IMR-90 (cell line): ENCODE results near the gene INO80D. TPM values are rescaled to one million over a fixed set of nuclear protein-coding genes. Genes with fewer than 3 reads are reported as not detected.

Experiments
- ATAC-seq: fragments of 200-7000 bp; cut with Tn5 transposase; 2 replicates; pipeline ENCODE4 v1.9.1; 2020; ENCODE audit warnings: low read depth, mild to moderate bottlenecking, moderate library complexity
- BruUV-seq: library from RNA; stranded (reverse); fragments of 400-500 nt; replicated peaks from 2 replicates; lab custom pipeline; 2021; lab: Mats Ljungman, UMichigan
- CTCF ChIA-PET: fragments of 300-600 bp; formaldehyde crosslinking; extraction: SDS; loops from one replicate; lab custom pipeline; 2021; ENCODE audit warnings: antibody characterized with exemption; lab: Yijun Ruan, JAX
- POLR2A ChIA-PET: fragments of 300-600 bp; sonication (Branson Sonifier 250); formaldehyde crosslinking; loops from one replicate; lab custom pipeline; 2022; ENCODE audit warnings: antibody characterized with exemption; ENCODE audit not compliant: unreplicated experiment; lab: Charles Lee
- DNase-seq: peaks from one replicate; pipeline ENCODE4 v3.0.0; 2013
- H2AFZ ChIP-seq: replicated peaks from 2 replicates; pipeline ENCODE3; 2013; ENCODE audit warnings: low read length, mild to moderate bottlenecking; ENCODE audit not compliant: poor library complexity
- H2AK5ac ChIP-seq: 2 replicates; pipeline ENCODE4 v1.6.1; 2013; ENCODE audit warnings: low read depth, low read length, inconsistent platforms
- H2AK9ac ChIP-seq: replicated peaks from 2 replicates; pipeline ENCODE3; 2013; ENCODE audit warnings: mild to moderate bottlenecking, low read depth, low read length, moderate library complexity; ENCODE audit not compliant: poor library complexity
- H2BK120ac ChIP-seq: 2 replicates; pipeline ENCODE4 v1.6.1; 2013; ENCODE audit warnings: low read depth, low read length, inconsistent platforms
- H2BK15ac ChIP-seq: 3 replicates; pipeline ENCODE4 v1.6.1; 2013; ENCODE audit warnings: low read depth, low read length, inconsistent platforms
- H2BK20ac ChIP-seq: 2 replicates; pipeline ENCODE4 v1.6.1; 2013; ENCODE audit warnings: low read depth, mild to moderate bottlenecking, inconsistent platforms, low read length, moderate library complexity
- H2BK5ac ChIP-seq: 2 replicates; pipeline ENCODE4 v1.6.1; 2013; ENCODE audit warnings: mild to moderate bottlenecking, low read depth, low read length, inconsistent platforms; ENCODE audit not compliant: poor library complexity, severe bottlenecking
- H3K14ac ChIP-seq: replicated peaks from 2 replicates; pipeline ENCODE4 v1.6.1; 2013; ENCODE audit warnings: low read depth, low read length, inconsistent platforms
- H3K18ac ChIP-seq: 2 replicates; pipeline ENCODE4 v1.6.1; 2013; ENCODE audit warnings: low read depth, low read length, control low read depth
- H3K23ac ChIP-seq: 2 replicates; pipeline ENCODE4 v1.6.1; 2013; ENCODE audit warnings: low read depth, low read length, inconsistent platforms
- H3K27ac ChIP-seq: 2 replicates; pipeline ENCODE4 v1.5.1; 2013; ENCODE audit warnings: mild to moderate bottlenecking, control low read depth, low read length; ENCODE audit not compliant: insufficient read depth
- H3K27me3 ChIP-seq: 2 replicates; pipeline ENCODE4 v1.6.1; 2013; ENCODE audit warnings: low read length; ENCODE audit not compliant: control insufficient read depth, insufficient read depth
- H3K36me3 ChIP-seq: 2 replicates; pipeline ENCODE4 v1.6.1; 2013; ENCODE audit warnings: low read length, mixed read lengths; ENCODE audit not compliant: control insufficient read depth, insufficient read depth
- H3K4ac ChIP-seq: 2 replicates; pipeline ENCODE4 v1.6.1; 2013; ENCODE audit warnings: low read depth, low read length, inconsistent platforms
- H3K4me1 ChIP-seq: 2 replicates; pipeline ENCODE4 v1.6.1; 2013; ENCODE audit warnings: low read length, mixed read lengths; ENCODE audit not compliant: control insufficient read depth, insufficient read depth
- H3K4me2 ChIP-seq: 2 replicates; pipeline ENCODE4 v1.6.1; 2013; ENCODE audit warnings: low read depth, mild to moderate bottlenecking, control low read depth, low read length, moderate library complexity
- H3K4me3 ChIP-seq: 2 replicates; pipeline ENCODE4 v1.5.1; 2013; ENCODE audit warnings: low read depth, mild to moderate bottlenecking, control low read depth, low read length, moderate library complexity; ENCODE audit not compliant: insufficient read depth
- H3K56ac ChIP-seq: 2 replicates; pipeline ENCODE4 v1.6.1; 2013; ENCODE audit warnings: low read length, inconsistent platforms; ENCODE audit not compliant: insufficient read depth; ENCODE audit errors: extremely low read depth
- H3K79me1 ChIP-seq, 2 experiments: 2 replicates each; pipeline ENCODE4 v1.6.1; 2013; ENCODE audit warnings: low read length in 2 of 2, inconsistent platforms in 1 of 2, low read depth in 1 of 2
- H3K9ac ChIP-seq: 2 replicates; pipeline ENCODE4 v1.6.1; 2013; ENCODE audit warnings: low read depth, low read length, control low read depth
- H3K9me1 ChIP-seq: 2 replicates; pipeline ENCODE4 v1.6.1; 2013; ENCODE audit warnings: low read length, inconsistent platforms; ENCODE audit not compliant: insufficient read depth
- H3K9me3 ChIP-seq: 2 replicates; pipeline ENCODE4 v1.6.1; 2013; ENCODE audit warnings: low read length; ENCODE audit not compliant: control insufficient read depth, insufficient read depth
- H4K20me1 ChIP-seq: 2 replicates; pipeline ENCODE4 v1.6.1; 2013; ENCODE audit warnings: low read length, inconsistent platforms; ENCODE audit not compliant: insufficient read depth
- H4K5ac ChIP-seq: 2 replicates; pipeline ENCODE4 v1.6.1; 2013; ENCODE audit warnings: mild to moderate bottlenecking, low read depth, low read length, control low read depth
- H4K8ac ChIP-seq, 2 experiments: 2 replicates each; pipeline ENCODE4 v1.6.1; 2013; ENCODE audit warnings: low read depth in 2 of 2, low read length in 2 of 2, control low read depth in 1 of 2, inconsistent platforms in 1 of 2
- H4K91ac ChIP-seq: 2 replicates; pipeline ENCODE4 v1.6.1; 2013; ENCODE audit warnings: low read depth, low read length, inconsistent platforms; ENCODE audit not compliant: insufficient read depth
- BHLHE40 ChIP-seq: fragments of 150-350 bp; IDR thresholded peaks from 2 replicates; pipeline ENCODE4 v1.6.1; 2016; ENCODE audit warnings: mild to moderate bottlenecking, low read depth, low read length
- CEBPB ChIP-seq: IDR thresholded peaks from 2 replicates; pipeline ENCODE4 v1.6.1; 2012; ENCODE audit warnings: low read depth, low read length, improper control_type of control experiment
- CHD1 ChIP-seq: IDR thresholded peaks from 2 replicates; pipeline ENCODE4 v1.6.1; 2012; ENCODE audit warnings: low read depth, low read length, improper control_type of control experiment
- CTCF ChIP-seq: conservative IDR thresholded peaks from 2 replicates; pipeline ENCODE4 v1.5.1; 2012; ENCODE audit warnings: mild to moderate bottlenecking, low read depth, low read length, improper control_type of control experiment
- ELK1 ChIP-seq: fragments of 150-350 bp; IDR thresholded peaks from 2 replicates; pipeline ENCODE4 v1.6.1; 2016; ENCODE audit warnings: low read depth, mild to moderate bottlenecking, low read length, moderate library complexity, borderline replicate concordance
- FOS ChIP-seq: fragments of 150-350 bp; IDR thresholded peaks from 2 replicates; pipeline ENCODE4 v1.6.1; 2016; ENCODE audit warnings: low read depth, low read length
- MAFK ChIP-seq: IDR thresholded peaks from 2 replicates; pipeline ENCODE4 v1.6.1; 2012; ENCODE audit warnings: low read depth, low read length, improper control_type of control experiment
- MAZ ChIP-seq: IDR thresholded peaks from 2 replicates; pipeline ENCODE4 v1.6.1; 2012; ENCODE audit warnings: low read depth, mild to moderate bottlenecking, low read length, improper control_type of control experiment, moderate library complexity, borderline replicate concordance
- NFE2L2 ChIP-seq: fragments of 150-350 bp; IDR thresholded peaks from 2 replicates; pipeline ENCODE4 v1.6.1; 2016; ENCODE audit warnings: low read depth, mild to moderate bottlenecking, low read length
- POLR2A ChIP-seq: IDR thresholded peaks from 2 replicates; pipeline ENCODE4 v1.6.1; 2012; ENCODE audit warnings: mild to moderate bottlenecking, low read depth, low read length
- RAD21 ChIP-seq: IDR thresholded peaks from 2 replicates; pipeline ENCODE4 v1.6.1; 2012; ENCODE audit warnings: low read length, improper control_type of control experiment
- RCOR1 ChIP-seq: IDR thresholded peaks from 2 replicates; pipeline ENCODE4 v1.6.1; 2012; ENCODE audit warnings: mild to moderate bottlenecking, low read length, improper control_type of control experiment; ENCODE audit not compliant: insufficient replicate concordance
- RFX5 ChIP-seq: IDR thresholded peaks from 2 replicates; pipeline ENCODE4 v1.8.0; 2012; ENCODE audit warnings: low read depth, mild to moderate bottlenecking, low read length, moderate library complexity
- SMC3 ChIP-seq: fragments of 150-350 bp; IDR thresholded peaks from 2 replicates; pipeline ENCODE4 v1.6.1; 2016; ENCODE audit warnings: low read depth, mild to moderate bottlenecking, antibody characterized with exemption, low read length, moderate library complexity
- USF2 ChIP-seq: fragments of 150-350 bp; IDR thresholded peaks from 2 replicates; pipeline ENCODE4 v1.6.1; 2017; ENCODE audit warnings: mild to moderate bottlenecking, antibody characterized with exemption, low read length, low read depth
- WGBS, 2 experiments: methylation state at CpG; one replicate each; pipeline versions ENCODE4 v1.1.5 to v1.1.7; 2013; ENCODE audit warnings: missing lambda C conversion rate in 2 of 2; ENCODE audit not compliant: insufficient read length in 1 of 2; ENCODE audit errors: extremely low coverage in 2 of 2; 5-methylcytosine and 5-hydroxymethylcytosine counted together
- dilution Hi-C: fragments of 300-500 bp; cut with HindIII; formaldehyde crosslinking; loops from one replicate; pipeline ENCODE4 v1.14.3; 2018; ENCODE audit warnings: low sequenced_read_pairs; ENCODE audit not compliant: unreplicated experiment
- in situ Hi-C: fragments of 300-500 bp; cut with MboI; formaldehyde crosslinking; loops from 3 replicates; pipeline ENCODE4 v1.14.3; 2019; ENCODE audit warnings: low sequenced_read_pairs, inconsistent platforms, mixed read lengths
- intact Hi-C: fragments of 100-400 bp; cut with micrococcal nuclease; formaldehyde crosslinking; loops from 2 replicates; pipeline ENCODE4 v1.10.0; 2022
- polyA plus RNA-seq, 3 experiments: library from polyadenylated mRNA; depleted of rRNA; stranded (reverse); fragments of >200 nt; gene quantifications; 2 replicates each; pipeline ENCODE4 v1.2.3, GENCODE V29; 2012; ENCODE audit warnings: low replicate concordance in 1 of 3
- total RNA-seq: library from RNA; depleted of rRNA; stranded (reverse); fragments of >200 nt; gene quantifications from 2 replicates; pipeline ENCODE4 v1.2.3, GENCODE V29; 2012

Gene INO80D
- total and polyA plus RNA-seq, 2 of the 4 experiments (the other 2 are of a cell fraction): 0.79 to 4.5 TPM

GRCh38 chr2:206095536-206096332 lies 9.8 kb upstream of the INO80D start:
- WGBS, 2 experiments: no CpG with 5 or more reads among the region's 3 CpGs
- intact Hi-C loops: loop anchor here (1.0 kb wide), 1 partner anchor 28 kb away; no protein-coding TSS in a partner anchor
- H3K9ac ChIP-seq: no peak overlapping the region
- no peaks in the 10 kb centered on the region for H3K4me1 ChIP-seq
- no peak overlapping the region for H2AFZ ChIP-seq
- no peaks in the 10 kb centered on the region for H3K9me3 ChIP-seq
- no peak overlapping the region for H2AK9ac ChIP-seq
- no peak overlapping the region for H3K4me3 ChIP-seq
- no peaks in the 10 kb centered on the region for H3K27me3 ChIP-seq
- no peak overlapping the region for H3K56ac ChIP-seq
- no peak overlapping the region for H3K18ac ChIP-seq
- peak; percentile 32 for DNase-seq
- no peaks in the 10 kb centered on the region; the same call in 1 of the 2 replicates for H3K36me3 ChIP-seq
- H4K91ac ChIP-seq: no peak overlapping the region
- ATAC-seq: peak; percentile 84; the same call in 1 of the 2 replicates
- no peak overlapping the region for H3K14ac ChIP-seq
- BruUV-seq: no TSS peak
- in situ Hi-C loops: no loop called here
- no peak overlapping the region for H4K5ac ChIP-seq
- no peak overlapping the region for H2BK5ac ChIP-seq
- ChIA-PET CTCF (interaction anchor here (0.7 kb wide), 2 partner anchors 161 to 1181 kb away, joined by 3 read pairs; no protein-coding TSS in a partner anchor), POLR2A (no interaction called here)
- H4K20me1 ChIP-seq: no peaks in the 10 kb centered on the region
- H3K4ac ChIP-seq: no peak overlapping the region
- no peak overlapping the region for H3K23ac ChIP-seq
- H3K4me2 ChIP-seq: no peak overlapping the region
- no peak overlapping the region for H2AK5ac ChIP-seq
- H3K9me1 ChIP-seq: 0 out of 2 replicates have a peak, but pooled peaks cover 3% of the 10 kb centered on the region
- H3K79me1 ChIP-seq: no peaks in the 10 kb centered on the region; a peak in 1 of 4 replicates
- no peak overlapping the region for H2BK15ac ChIP-seq
- no peak overlapping the region for H2BK120ac ChIP-seq
- no peak overlapping the region for H4K8ac ChIP-seq
- H3K27ac ChIP-seq: no peak overlapping the region
- dilution Hi-C loops: no loop called here
- H2BK20ac ChIP-seq: no peak overlapping the region
- TF ChIP-seq CEBPB (no peak), NFE2L2 (no peak), SMC3 (no peak), ELK1 (no peak), POLR2A (no peak), FOS (no peak), BHLHE40 (no peak), RAD21 (no peak), USF2 (no peak), RFX5 (no peak), CHD1 (no peak), MAFK (no peak), MAZ (no peak), RCOR1 (no peak), CTCF (no peak)
